ENCODE measurements around the gene PPM1L. TPM values are rescaled to one million over a fixed set of nuclear protein-coding genes. Genes with fewer than 3 reads are reported as not detected.

Gene PPM1L
- total and polyA plus RNA-seq, 8 donors = 5.1 to 12.7 (median 5.4) TPM

GRCh38 chr3:160792540-160792939 is 36.5 kb downstream of the PPM1L start:
- intact Hi-C loops (cut with DNase I) = no loop called here
- H3K4me3 ChIP-seq = no peak overlapping the region
- ATAC-seq = no peak

GRCh38 chr3:160793722-160794252 is 37.8 kb downstream of the PPM1L start:
- DNase-seq = no peak
- H3K27ac ChIP-seq = no peak overlapping the region
- no peak for ATAC-seq
- intact Hi-C loops (cut with DNase I) = no loop called here
- no peaks in the 10 kb centered on the region for H3K9me3 ChIP-seq
- H3K27me3 ChIP-seq = no peaks in the 10 kb centered on the region
- H3K4me1 ChIP-seq = peaks cover 5 to 6% of the 10 kb centered on the region in 2 donors
- H3K36me3 ChIP-seq = no peaks in the 10 kb centered on the region
- TF ChIP-seq CTCF (IDR thresholded peaks at IDR 0.05) = no peak
- H3K4me3 ChIP-seq = no peak overlapping the region

More at GRCh38 chr3:160792540-160792939, 36.5 kb downstream of the PPM1L start:
- TF ChIP-seq CTCF (IDR thresholded peaks at IDR 0.05) = no peak
- no peak for DNase-seq
- peaks cover 0 to 7% of the 10 kb centered on the region in 2 donors for H3K9me3 ChIP-seq
- peaks cover 5 to 6% of the 10 kb centered on the region in 2 donors for H3K4me1 ChIP-seq
- no peak overlapping the region for H3K27ac ChIP-seq
- H3K36me3 ChIP-seq = no peaks in the 10 kb centered on the region
- H3K27me3 ChIP-seq = no peaks in the 10 kb centered on the region

DNA sequence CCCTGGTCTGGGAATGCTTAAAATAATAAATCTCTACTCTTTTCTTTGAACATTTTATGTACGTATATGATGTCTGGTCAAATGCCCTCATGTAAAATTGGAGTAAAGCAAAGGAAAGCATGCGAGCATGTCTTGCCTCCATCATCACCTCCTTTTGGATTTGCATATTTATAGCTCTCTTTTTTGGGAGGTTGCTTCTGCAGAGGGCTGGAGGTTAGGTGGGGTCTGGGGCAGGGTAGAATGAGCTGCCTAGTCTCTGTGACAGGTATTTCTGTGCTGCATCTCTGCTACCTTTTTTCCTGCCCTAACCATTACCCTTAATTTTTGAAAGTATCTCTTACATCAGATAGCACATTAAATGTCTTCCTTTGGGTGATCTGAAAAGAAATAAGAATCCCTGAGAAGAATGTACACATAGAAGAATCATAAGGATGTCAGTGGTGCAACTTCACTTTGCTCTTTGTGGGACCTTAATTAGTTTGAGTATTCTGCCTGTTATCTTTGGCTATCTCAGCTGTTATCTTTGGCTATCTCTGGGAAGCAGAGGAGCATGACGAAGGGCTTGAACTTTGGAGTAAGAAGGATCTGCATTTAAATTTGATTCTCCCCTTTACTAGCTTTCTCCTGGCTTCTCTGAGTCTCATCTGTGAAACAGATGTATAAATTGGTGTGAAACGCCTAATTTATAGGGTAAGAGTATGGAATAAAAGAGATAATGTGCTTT is 40.2 kb downstream of the PPM1L start:
- no peaks in the 10 kb centered on the region for H3K36me3 ChIP-seq
- H3K27me3 ChIP-seq = no peaks in the 10 kb centered on the region
- no peak overlapping the region for H3K4me3 ChIP-seq
- intact Hi-C loops (cut with DNase I) = no loop called here
- peak overlapping the region in 1 of 2 donors; percentile 26 for H3K27ac ChIP-seq
- TF ChIP-seq CTCF (IDR thresholded peaks at IDR 0.05) = no peak
- DNase-seq (no peak), ATAC-seq (no peak)
- H3K4me1 ChIP-seq = peaks cover 6 to 9% of the 10 kb centered on the region in 2 donors
- H3K9me3 ChIP-seq = no peaks in the 10 kb centered on the region

GRCh38 chr3:160796813-160797164 is 40.8 kb downstream of the PPM1L start:
- TF ChIP-seq CTCF (IDR thresholded peaks at IDR 0.05) = no peak
- H3K36me3 ChIP-seq = no peaks in the 10 kb centered on the region
- H3K4me1 ChIP-seq = peaks cover 6 to 13% of the 10 kb centered on the region in 2 donors
- DNase-seq (no peak), ATAC-seq (peak; percentile 83)
- H3K27me3 ChIP-seq = no peaks in the 10 kb centered on the region
- H3K4me3 ChIP-seq = no peak overlapping the region
- peak overlapping the region in 1 of 2 donors; percentile 26 for H3K27ac ChIP-seq
- intact Hi-C loops (cut with DNase I) = no loop called here
- H3K9me3 ChIP-seq = no peaks in the 10 kb centered on the region

DNA sequence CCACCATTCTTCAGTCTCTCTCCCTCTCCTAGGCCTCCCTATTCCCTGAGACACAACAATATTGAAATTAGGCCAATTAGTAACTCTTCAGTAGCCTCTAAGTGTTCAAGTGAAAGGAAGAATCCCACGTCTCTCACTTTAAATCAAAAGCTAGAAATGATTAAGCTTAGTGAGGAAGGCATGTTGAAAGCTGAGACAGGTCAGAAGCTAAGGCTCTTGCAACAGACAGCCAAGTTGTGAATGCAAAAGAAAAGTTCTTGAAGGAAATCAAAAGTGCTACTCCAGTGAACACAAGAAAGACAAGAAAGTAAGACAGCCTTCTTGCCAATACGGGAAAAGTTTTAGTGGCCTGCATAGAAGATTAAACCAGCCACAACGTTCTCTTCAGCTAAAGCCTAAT is 41.3 kb downstream of the PPM1L start:
- Histone ChIP-seq H3K9me3 (no peaks in the 10 kb centered on the region), H3K27me3 (no peaks in the 10 kb centered on the region), H3K36me3 (no peaks in the 10 kb centered on the region), H3K27ac (peak overlapping the region in 1 of 2 donors; percentile 26), H3K4me1 (peaks cover 11 to 13% of the 10 kb centered on the region in 2 donors), H3K4me3 (no peak overlapping the region)
- TF ChIP-seq CTCF (IDR thresholded peaks at IDR 0.05) = no peak
- no peak for ATAC-seq
- intact Hi-C loops (cut with DNase I) = no loop called here
- no peak for DNase-seq

Data from left lung (tissue), 10 donors.